Skeletal muscle satellite cell (primary cell): ENCODE results near the gene SUCLA2. TPM values are rescaled to one million over a fixed set of nuclear protein-coding genes. Genes with fewer than 3 reads are reported as not detected.
A peak's percentile ranks its signal among the peaks of the same experiment; 100 is the strongest.

Experiments
- H3K27me3 ChIP-seq: 2 replicates; pipeline ENCODE4 v1.7.0; 2013; ENCODE audit warnings: low read length; ENCODE audit not compliant: control insufficient read depth, insufficient read depth
- H3K36me3 ChIP-seq: 2 replicates; pipeline ENCODE4 v1.7.0; 2013; ENCODE audit warnings: mild to moderate bottlenecking, control low read depth, low read length; ENCODE audit not compliant: insufficient read depth
- H3K4me1 ChIP-seq: 2 replicates; pipeline ENCODE4 v1.7.0; 2013; ENCODE audit warnings: low read length; ENCODE audit not compliant: control insufficient read depth, insufficient read depth
- H3K4me2 ChIP-seq: 2 replicates; pipeline ENCODE4 v1.7.0; 2013; ENCODE audit warnings: mild to moderate bottlenecking, low read length
- H3K4me3 ChIP-seq: 2 replicates; pipeline ENCODE4 v1.7.0; 2013; ENCODE audit warnings: low read length
- H3K9ac ChIP-seq: 2 replicates; pipeline ENCODE4 v1.7.0; 2013; ENCODE audit warnings: mild to moderate bottlenecking, low read depth, low read length, moderate library complexity
- H3K9me3 ChIP-seq: replicated peaks from 2 replicates; pipeline ENCODE4 v1.7.0; 2013; ENCODE audit warnings: mild to moderate bottlenecking, control low read depth, low read length
- total RNA-seq: library from RNA; depleted of rRNA; stranded (reverse); fragments of >200 nt; gene quantifications from 2 replicates; pipeline ENCODE4 v1.2.3, GENCODE V29; 2012; rRNA removed

SUCLA2 gene
- total RNA-seq, result 34.7 and 39.3 TPM in 2 replicates

DNA sequence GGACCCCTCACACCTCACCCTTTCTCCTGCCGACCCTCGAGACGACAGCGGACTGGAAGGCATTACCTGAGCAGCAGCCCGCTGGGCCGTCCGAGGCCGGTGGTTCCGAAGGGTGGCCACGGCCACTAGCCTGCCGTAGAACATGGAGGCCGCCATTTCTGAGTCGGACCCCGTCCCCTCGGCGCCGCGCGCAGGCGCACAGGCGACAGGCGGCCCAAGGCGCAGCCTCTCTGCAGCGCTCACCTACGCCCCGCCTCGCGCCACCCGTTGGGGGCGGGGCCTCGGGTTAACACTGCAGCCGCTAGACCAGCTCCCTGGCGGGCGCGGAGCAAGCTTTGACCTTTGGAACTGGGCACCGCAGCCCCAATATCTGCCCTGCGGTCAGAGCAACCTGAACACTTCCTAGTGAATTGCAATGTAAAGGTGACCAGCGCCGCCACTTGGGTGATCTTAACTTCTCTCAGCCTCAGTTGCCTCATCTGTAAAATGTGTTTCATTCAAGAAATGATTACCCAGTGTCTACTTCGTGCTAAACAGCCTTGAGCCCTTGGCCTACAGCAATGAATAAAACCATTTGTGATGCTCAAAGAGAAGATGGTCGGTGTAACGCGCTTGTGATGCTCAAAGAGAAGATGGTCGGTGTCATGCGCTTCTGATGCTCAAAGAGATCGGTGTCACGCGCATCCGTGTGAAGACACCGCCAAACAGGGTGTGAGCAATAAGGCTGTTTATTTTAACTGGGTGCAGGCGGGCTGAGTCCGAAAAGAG lies at the start of gene SUCLA2:
TSS of gene SUCLA2 (minus strand) at position 160 of the 768 bp plus-strand sequence. CDS start at position 156, 4 bp downstream.
- peak within 1 kb of the TSS; percentile 96 for H3K4me2 ChIP-seq
- H3K36me3 ChIP-seq, result peaks cover 1% of the 10 kb centered on the region
- H3K9ac ChIP-seq, result peak within 1 kb of the TSS; percentile 94

DNA sequence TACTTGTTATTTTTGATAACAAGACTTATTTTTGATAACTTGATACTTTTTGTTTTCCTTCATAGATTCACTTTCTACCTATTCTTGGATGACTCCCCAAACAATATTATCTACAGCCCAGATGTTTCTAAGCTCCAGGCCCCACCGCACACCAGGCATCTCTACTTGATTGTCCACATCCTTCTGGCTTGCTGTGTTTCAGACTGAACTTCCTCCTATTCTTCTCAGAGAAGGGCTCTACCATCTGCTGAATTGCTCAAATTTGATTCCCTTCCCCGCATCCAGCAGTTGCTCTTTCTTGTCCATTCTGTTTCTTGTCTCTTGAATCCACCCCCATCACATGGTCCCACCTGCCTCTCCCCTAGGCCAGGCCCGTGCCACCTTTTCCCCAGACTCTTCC lies 49.5 kb upstream of the SUCLA2 start:
- Histone ChIP-seq H3K4me3 (no peak overlapping the region), H3K4me2 (no peak overlapping the region), H3K36me3 (peaks cover 33% of the 10 kb centered on the region), H3K9me3 (no peaks in the 10 kb centered on the region), H3K9ac (no peak overlapping the region), H3K27me3 (no peaks in the 10 kb centered on the region), H3K4me1 (no peaks in the 10 kb centered on the region)

More for the DNA sequence above, at the start of gene SUCLA2:
- H3K9me3 ChIP-seq, result no peaks in the 10 kb centered on the region
- H3K27me3 ChIP-seq, result no peaks in the 10 kb centered on the region
- H3K4me1 ChIP-seq, result peaks cover 20% of the 10 kb centered on the region
- peak within 1 kb of the TSS; percentile 92 for H3K4me3 ChIP-seq

DNA sequence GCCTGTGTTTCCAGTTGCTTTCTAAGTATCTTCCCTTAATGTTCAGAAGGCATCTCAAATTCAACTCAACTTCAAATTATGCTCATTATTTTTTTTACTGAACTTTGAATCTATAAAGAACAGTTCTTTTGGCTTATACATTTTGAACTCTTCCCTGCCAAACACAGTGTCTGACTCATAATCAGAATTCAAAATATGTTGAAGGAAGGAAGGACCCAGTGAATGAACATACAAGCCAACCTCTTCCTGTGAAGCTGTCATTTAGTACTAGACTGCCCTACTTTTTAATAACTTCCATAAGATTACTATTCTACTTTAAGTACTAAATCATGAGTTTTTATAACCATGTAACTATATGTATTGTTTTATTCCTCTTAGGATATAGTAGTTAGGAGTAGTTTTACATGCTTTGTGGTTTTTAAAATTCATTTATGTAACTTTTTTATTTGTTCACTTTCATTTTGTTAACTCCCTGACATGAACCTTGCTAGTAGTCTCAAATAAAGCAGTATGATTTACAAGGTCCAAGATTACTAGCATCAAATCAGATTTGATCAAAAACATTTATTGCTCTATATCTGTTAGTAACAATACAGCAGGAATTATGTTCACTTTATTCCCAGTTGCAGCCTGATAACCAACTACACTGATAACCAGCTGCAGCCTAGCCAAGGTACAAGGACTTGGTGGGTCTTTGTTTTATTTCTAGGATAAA lies 42.9 kb upstream of the SUCLA2 start:
- H3K36me3 ChIP-seq, result peaks cover 27% of the 10 kb centered on the region
- H3K4me3 ChIP-seq, result no peak overlapping the region
- peak overlapping the region; percentile 48 for H3K4me2 ChIP-seq

DNA sequence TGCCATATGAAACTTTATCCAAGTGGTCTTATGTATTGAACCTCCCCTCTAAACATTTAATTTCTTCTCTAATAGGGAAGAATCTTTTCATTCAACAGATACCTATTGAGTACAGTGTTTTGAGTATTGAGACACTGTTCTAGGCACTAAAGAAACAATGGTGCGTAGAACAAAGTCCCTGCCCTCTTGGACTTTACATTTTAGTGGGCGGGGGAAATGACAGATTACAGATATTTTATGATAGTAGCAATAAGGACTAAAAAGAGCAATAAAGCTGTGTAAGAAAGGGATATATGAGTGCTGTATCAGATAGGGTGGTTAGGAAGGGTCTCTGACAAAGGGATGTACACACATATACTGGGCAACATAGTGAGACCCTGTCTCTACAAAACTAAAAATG lies 41.8 kb upstream of the SUCLA2 start:
- Histone ChIP-seq H3K9ac (no peak overlapping the region), H3K4me2 (no peak overlapping the region), H3K36me3 (peaks cover 17% of the 10 kb centered on the region), H3K4me1 (peaks cover 29% of the 10 kb centered on the region), H3K9me3 (no peaks in the 10 kb centered on the region), H3K4me3 (no peak overlapping the region), H3K27me3 (no peaks in the 10 kb centered on the region)

More for the DNA sequence above, 42.9 kb upstream of the SUCLA2 start:
- no peaks in the 10 kb centered on the region for H3K27me3 ChIP-seq
- no peaks in the 10 kb centered on the region for H3K9me3 ChIP-seq
- H3K4me1 ChIP-seq, result peaks cover 21% of the 10 kb centered on the region
- peak overlapping the region; percentile 32 for H3K9ac ChIP-seq

DNA sequence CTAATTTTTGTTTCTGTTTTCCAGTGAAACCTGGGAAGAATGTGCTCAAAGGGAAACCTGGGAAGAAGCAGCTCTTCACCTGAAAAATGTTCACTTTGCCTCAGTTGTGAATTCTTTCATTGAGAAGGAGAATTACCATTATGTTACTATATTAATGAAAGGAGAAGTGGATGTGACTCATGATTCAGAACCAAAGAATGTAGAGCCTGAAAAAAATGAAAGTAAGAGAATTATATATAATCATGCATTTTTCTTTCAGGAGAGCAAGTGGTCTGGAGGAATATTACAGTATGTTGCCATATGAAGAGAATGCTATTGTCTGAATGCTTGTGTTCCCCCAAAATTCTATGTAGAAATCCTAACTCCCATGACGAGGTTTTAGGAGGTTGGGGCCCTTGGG lies 39.8 kb upstream of the SUCLA2 start:
- Histone ChIP-seq H3K9ac (no peak overlapping the region), H3K27me3 (no peaks in the 10 kb centered on the region), H3K4me3 (no peak overlapping the region), H3K4me1 (peaks cover 40% of the 10 kb centered on the region), H3K4me2 (no peak overlapping the region), H3K9me3 (no peaks in the 10 kb centered on the region), H3K36me3 (peaks cover 15% of the 10 kb centered on the region)

DNA sequence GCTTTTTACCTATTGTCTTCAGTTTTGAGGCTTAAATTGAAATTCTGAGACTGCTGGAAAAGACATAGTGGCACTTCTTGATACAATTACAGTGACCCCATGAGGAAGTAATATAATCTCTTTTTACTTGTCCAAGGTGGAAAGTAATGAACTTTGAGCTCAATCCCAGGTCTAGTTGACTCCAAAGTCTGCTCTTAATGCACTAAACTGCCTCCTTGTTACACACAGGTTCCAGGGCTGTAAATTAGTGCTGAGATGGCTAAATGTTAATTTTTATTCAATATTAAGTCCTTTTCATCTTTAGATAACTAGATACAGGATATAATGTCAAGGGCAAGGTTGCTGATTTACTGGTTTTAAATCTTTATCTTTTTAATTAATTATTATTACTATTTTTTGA lies 39.0 kb upstream of the SUCLA2 start:
- no peak overlapping the region for H3K4me2 ChIP-seq
- no peak overlapping the region for H3K9ac ChIP-seq
- H3K4me1 ChIP-seq, result peaks cover 40% of the 10 kb centered on the region
- H3K9me3 ChIP-seq, result no peaks in the 10 kb centered on the region
- H3K27me3 ChIP-seq, result no peaks in the 10 kb centered on the region
- peaks cover 13% of the 10 kb centered on the region for H3K36me3 ChIP-seq
- no peak overlapping the region for H3K4me3 ChIP-seq

DNA sequence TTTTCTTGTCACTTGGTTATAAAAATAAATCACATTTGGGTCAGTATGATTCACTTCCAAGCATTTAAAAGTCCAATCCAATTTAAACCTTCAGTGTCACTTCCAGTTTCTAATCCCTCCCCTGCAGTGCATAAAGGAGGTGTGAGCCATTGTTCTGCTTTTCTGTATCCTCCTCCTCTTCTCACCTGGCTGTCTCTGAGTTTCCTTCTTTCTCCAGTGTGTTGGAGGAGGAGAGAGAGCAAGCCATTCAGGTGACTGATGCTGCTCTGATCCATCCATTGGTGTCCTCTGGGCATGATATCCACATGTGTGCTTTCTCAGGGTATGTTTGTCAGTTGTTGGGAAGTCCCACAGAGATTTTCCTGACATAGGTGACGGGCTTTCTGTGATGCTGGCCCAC lies 37.7 kb upstream of the SUCLA2 start:
- H3K36me3 ChIP-seq, result peaks cover 13% of the 10 kb centered on the region
- H3K9ac ChIP-seq, result peak overlapping the region; percentile 92

DNA sequence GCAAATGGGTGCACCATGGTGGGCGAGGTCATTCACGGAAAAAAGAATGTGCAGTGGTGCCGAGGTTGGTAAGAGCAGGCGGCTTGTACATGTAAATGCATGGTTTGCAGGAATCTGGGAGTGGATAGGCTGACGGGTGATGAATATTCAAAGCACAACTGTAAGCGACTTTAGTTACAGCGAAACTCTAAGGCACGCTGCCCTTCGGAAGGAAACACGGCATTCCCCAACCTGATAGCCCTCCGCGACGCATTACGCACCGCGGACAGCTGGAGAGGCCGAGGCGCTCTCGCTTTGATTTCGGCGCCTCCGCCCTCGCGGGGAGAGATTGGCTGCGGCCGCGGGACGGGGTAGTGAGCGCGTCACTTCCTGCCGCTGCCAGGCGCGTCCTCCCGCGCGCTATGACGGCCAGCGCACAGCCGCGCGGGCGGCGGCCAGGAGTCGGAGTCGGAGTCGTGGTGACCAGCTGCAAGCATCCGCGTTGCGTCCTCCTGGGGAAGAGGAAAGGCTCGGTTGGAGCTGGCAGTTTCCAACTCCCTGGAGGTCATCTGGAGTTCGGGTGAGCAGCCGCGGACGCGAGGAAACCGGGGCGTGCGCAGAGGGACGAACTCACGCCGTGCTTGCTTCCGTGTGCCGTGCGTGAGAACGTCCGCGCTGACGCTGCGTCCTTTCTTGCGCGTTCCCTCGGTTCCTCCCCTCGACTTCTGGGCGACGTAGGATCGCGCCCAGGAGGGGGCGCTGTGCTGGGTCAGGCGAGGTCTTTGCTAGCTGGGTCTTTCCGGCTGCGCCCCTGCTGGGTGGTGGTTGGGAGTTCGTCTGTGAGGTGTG lies 36.5 kb upstream of the SUCLA2 start, which contains the start of gene NUDT15:
TSS of gene NUDT15 (plus strand) at position 381 of the 828 bp plus-strand sequence. CDS start at position 402, 21 bp downstream.
- peak within 1 kb of the TSS; percentile 91 for H3K4me3 ChIP-seq
- peaks cover 13% of the 10 kb centered on the region for H3K36me3 ChIP-seq
- no peaks in the 10 kb centered on the region for H3K27me3 ChIP-seq
- H3K4me1 ChIP-seq, result peaks cover 24% of the 10 kb centered on the region
- peak within 1 kb of the TSS; percentile 99 for H3K4me2 ChIP-seq
- peak within 1 kb of the TSS; percentile 92 for H3K9ac ChIP-seq
- no peaks in the 10 kb centered on the region for H3K9me3 ChIP-seq

More for the DNA sequence above, 37.7 kb upstream of the SUCLA2 start:
- peak overlapping the region; percentile 99 for H3K4me2 ChIP-seq
- no peaks in the 10 kb centered on the region for H3K27me3 ChIP-seq
- H3K4me3 ChIP-seq, result peak overlapping the region; percentile 91
- no peaks in the 10 kb centered on the region for H3K9me3 ChIP-seq
- peaks cover 33% of the 10 kb centered on the region for H3K4me1 ChIP-seq

DNA sequence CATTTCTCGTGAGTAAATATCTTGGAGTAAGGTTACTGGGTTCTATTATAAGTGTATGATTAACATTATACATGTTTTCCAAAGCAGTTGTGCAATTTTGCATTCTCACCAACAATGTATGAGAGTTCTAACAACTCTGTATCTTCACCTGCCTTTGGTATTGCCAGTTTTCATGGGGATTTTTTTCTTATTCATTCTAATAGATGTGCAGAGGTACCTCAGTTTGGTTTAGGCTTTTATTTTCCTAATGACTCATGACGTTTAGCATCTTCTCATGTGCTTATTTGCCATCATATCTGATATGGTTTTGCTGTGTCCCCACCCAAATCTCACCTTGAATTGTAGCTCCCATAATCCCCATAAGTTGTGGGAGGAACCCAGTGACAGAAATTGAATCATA lies 28.8 kb upstream of the SUCLA2 start:
- Histone ChIP-seq H3K9me3 (peaks cover 2% of the 10 kb centered on the region), H3K9ac (no peak overlapping the region), H3K4me3 (no peak overlapping the region), H3K27me3 (no peaks in the 10 kb centered on the region), H3K4me2 (no peak overlapping the region), H3K36me3 (no peaks in the 10 kb centered on the region), H3K4me1 (no peaks in the 10 kb centered on the region)

DNA sequence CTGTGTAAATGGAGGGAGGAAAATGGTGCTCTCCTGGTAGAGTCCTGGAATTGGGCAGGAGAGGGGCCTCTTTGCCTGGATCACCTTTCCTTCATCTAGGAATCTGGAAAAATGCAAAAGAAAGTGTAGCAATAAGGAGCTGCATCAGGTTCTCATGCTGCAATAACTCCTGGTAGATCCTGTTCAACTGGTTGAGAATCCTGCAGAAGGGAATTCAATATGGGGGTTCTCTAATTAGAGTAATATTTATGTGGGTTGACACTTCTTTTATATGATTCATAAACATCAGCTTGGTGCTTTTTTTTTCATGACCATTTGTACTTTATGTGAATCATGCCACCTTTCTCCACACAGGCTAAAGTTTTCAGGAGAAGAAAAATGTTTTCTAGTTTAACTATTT lies 27.0 kb upstream of the SUCLA2 start:
- H3K4me1 ChIP-seq, result no peaks in the 10 kb centered on the region
- no peak overlapping the region for H3K4me2 ChIP-seq
- H3K9me3 ChIP-seq, result peaks cover 2% of the 10 kb centered on the region

DNA sequence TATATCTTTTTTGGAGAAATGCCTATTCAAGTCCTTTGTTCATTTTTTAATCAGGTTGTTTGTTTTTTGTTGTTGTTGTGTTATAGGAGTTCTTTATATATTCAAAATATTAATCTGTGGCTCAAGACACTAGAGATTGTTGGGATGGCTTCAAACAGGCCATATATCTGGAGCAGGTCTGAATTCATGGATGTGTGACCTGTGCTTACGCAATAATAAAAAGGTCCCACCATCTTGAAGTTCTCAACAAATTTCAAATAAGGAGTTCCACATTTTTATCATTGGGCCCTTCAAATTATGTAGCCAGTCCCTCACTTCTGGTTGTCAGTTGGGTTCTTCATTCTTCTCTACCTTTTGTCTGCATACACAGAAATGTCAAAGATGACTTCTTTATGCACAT lies 18.7 kb upstream of the SUCLA2 start:
- Histone ChIP-seq H3K9ac (no peak overlapping the region), H3K4me3 (no peak overlapping the region), H3K27me3 (no peaks in the 10 kb centered on the region), H3K4me1 (no peaks in the 10 kb centered on the region), H3K36me3 (no peaks in the 10 kb centered on the region), H3K9me3 (no peaks in the 10 kb centered on the region), H3K4me2 (no peak overlapping the region)

More for the DNA sequence above, 27.0 kb upstream of the SUCLA2 start:
- no peaks in the 10 kb centered on the region for H3K36me3 ChIP-seq
- no peak overlapping the region for H3K4me3 ChIP-seq
- no peaks in the 10 kb centered on the region for H3K27me3 ChIP-seq
- no peak overlapping the region for H3K9ac ChIP-seq
